K562 (cell line): ENCODE measurements around the gene ADGRA1. TPM values are rescaled to one million over a fixed set of nuclear protein-coding genes. Genes with fewer than 3 reads are reported as not detected.

ENCODE experiments used
- ATAC-seq: fragments of 200-7000 bp; cut with Tn5 transposase; 3 replicates; pipeline ENCODE4 v1.9.1; 2020; ENCODE audit warnings: moderate library complexity
- BruUV-seq: library from RNA; stranded (reverse); fragments of 400-500 nt; replicated peaks from 2 replicates; lab custom pipeline; 2021; lab: Mats Ljungman, UMichigan
- CTCF ChIA-PET: fragments of 300-600 bp; formaldehyde crosslinking; extraction: SDS; loops from one replicate; lab custom pipeline; 2021; ENCODE audit warnings: low intra/inter-chr PET ratio; lab: Yijun Ruan, JAX
- POLR2A ChIA-PET: fragments of 300-600, 350-650 bp; sonication (Branson Sonifier 250); formaldehyde crosslinking; extraction: SDS; loops from one replicate; lab custom pipeline; 2021; ENCODE audit warnings: antibody characterized with exemption, inconsistent platforms; lab: Yijun Ruan, JAX
- DNase-seq, 4 experiments: peaks; one replicate each; pipeline versions ENCODE4 v3.0.0 to v3.0.0-alpha.2; 2011 to 2018; ENCODE audit warnings: low spot score in 3 of 4, mixed read lengths in 3 of 4; ENCODE audit errors: extremely low read depth in 1 of 4
- FAIRE-seq: peaks from 2 replicates; lab custom pipeline; 2011; peaks lifted over from hg19 to GRCh38; lab: Jason Lieb, UNC
- H2AFZ ChIP-seq: 2 replicates; pipeline ENCODE4 v1.6.0; 2011; ENCODE audit warnings: low read depth, low read length, control low read depth, inconsistent platforms
- H3K27ac ChIP-seq: fragments of 200-600 bp; 3 replicates; pipeline ENCODE4 v1.8.0; 2011; ENCODE audit warnings: low read depth, mild to moderate bottlenecking, control low read depth, inconsistent platforms, low read length, moderate library complexity, mixed read lengths; ENCODE audit errors: extremely low read depth
- H3K27me3 ChIP-seq, 2 experiments: fragments of 300-600 bp in 1 of 2; 2 replicates in 1 of 2; 3 replicates in 1 of 2; pipeline versions ENCODE4 v1.6.0 to v1.8.0; 2011; ENCODE audit warnings: inconsistent platforms in 2 of 2, low read length in 2 of 2, mild to moderate bottlenecking in 1 of 2, mixed read lengths in 1 of 2, moderate library complexity in 1 of 2; ENCODE audit not compliant: control insufficient read depth in 2 of 2, insufficient read depth in 2 of 2
- H3K36me3 ChIP-seq: fragments of 300-600 bp; 3 replicates; pipeline ENCODE4 v1.8.0; 2011; ENCODE audit warnings: mild to moderate bottlenecking, low read length, inconsistent platforms; ENCODE audit not compliant: control insufficient read depth, insufficient read depth
- H3K4me1 ChIP-seq, 2 experiments: fragments of 200-600 bp in 1 of 2; replicated peaks in 1 of 2; 2 replicates in 1 of 2; 3 replicates in 1 of 2; pipeline versions ENCODE4 v1.5.1 to v1.8.0; 2011; ENCODE audit warnings: inconsistent platforms in 2 of 2, low read length in 2 of 2, mild to moderate bottlenecking in 1 of 2, mixed read lengths in 1 of 2, moderate library complexity in 1 of 2; ENCODE audit not compliant: control insufficient read depth in 2 of 2, insufficient read depth in 2 of 2
- H3K4me2 ChIP-seq: 2 replicates; pipeline ENCODE4 v1.6.1; 2011; ENCODE audit warnings: low read length, control low read depth, inconsistent platforms, mixed read lengths; ENCODE audit not compliant: insufficient read depth
- H3K4me3 ChIP-seq: fragments of 200-600 bp; sonication (generic), shearing (Covaris generic); 2 replicates; pipeline ENCODE4 v1.5.1; 2016; ENCODE audit warnings: control low read depth, inconsistent platforms
- H3K79me2 ChIP-seq: fragments of 200-600 bp; 3 replicates; pipeline ENCODE4 v1.8.0; 2011; ENCODE audit warnings: low read length, inconsistent platforms; ENCODE audit not compliant: control insufficient read depth, insufficient read depth
- H3K9ac ChIP-seq, 2 experiments: 2 replicates each; pipeline versions ENCODE4 v1.6.0 to v1.6.1; 2011; ENCODE audit warnings: low read depth in 2 of 2, low read length in 2 of 2, control low read depth in 1 of 2, inconsistent platforms in 1 of 2, mild to moderate bottlenecking in 1 of 2, mixed read lengths in 1 of 2; ENCODE audit not compliant: insufficient read depth in 1 of 2
- H3K9me1 ChIP-seq: one replicate; pipeline ENCODE4 v1.6.0; 2011; ENCODE audit warnings: inconsistent platforms, mild to moderate bottlenecking, low read length, moderate library complexity; ENCODE audit not compliant: control insufficient read depth, insufficient read depth
- H3K9me3 ChIP-seq: replicated peaks from 2 replicates; pipeline ENCODE4 v1.5.1; 2011; ENCODE audit warnings: low read depth, low read length, inconsistent platforms; ENCODE audit not compliant: control insufficient read depth, insufficient read depth
- H4K20me1 ChIP-seq: replicated peaks from 2 replicates; pipeline ENCODE4 v1.6.1; 2011; ENCODE audit warnings: low read length, inconsistent platforms, mixed read lengths; ENCODE audit not compliant: control insufficient read depth, insufficient read depth
- ATF2 ChIP-seq: sonication (generic); formaldehyde crosslinking; IDR thresholded peaks from 2 replicates; pipeline ENCODE4 v1.8.1; 2022; ENCODE audit warnings: missing genetic modification reagents
- BRD4 ChIP-seq: fragments of 200-600 bp; sonication (generic); IDR thresholded peaks from 2 replicates; pipeline ENCODE4 v1.6.1; 2017; ENCODE audit warnings: inconsistent platforms
- CEBPZ ChIP-seq: fragments of 150-350 bp; IDR thresholded peaks from 2 replicates; pipeline ENCODE4 v1.6.1; 2014; ENCODE audit warnings: low read depth, mild to moderate bottlenecking, low read length, borderline replicate concordance
- COPS2 ChIP-seq: fragments of 450-650 bp; conservative IDR thresholded peaks from 2 replicates; pipeline ENCODE4 v1.6.1; 2016; ENCODE audit warnings: mild to moderate bottlenecking, moderate library complexity
- FOXK1 ChIP-seq: sonication (generic); formaldehyde crosslinking; IDR thresholded peaks from 2 replicates; pipeline ENCODE4 v1.8.0; 2022; ENCODE audit warnings: missing genetic modification reagents, mild to moderate bottlenecking, borderline replicate concordance
- NCOR1 ChIP-seq: fragments of 450-650 bp; IDR thresholded peaks from 2 replicates; pipeline ENCODE4 v1.6.1; 2016; ENCODE audit warnings: mild to moderate bottlenecking, moderate library complexity
- NR2C2 ChIP-seq, 2 experiments: fragments of 200-800 bp in 1 of 2; sonication (Bioruptor generic) in 1 of 2; sonication (generic) in 1 of 2; formaldehyde crosslinking in 1 of 2; IDR thresholded peaks; 2 replicates each; pipeline versions ENCODE4 v1.6.1 to v1.8.0; 2016 to 2022; ENCODE audit warnings: mild to moderate bottlenecking in 1 of 2, missing compliant biosample characterization in 1 of 2, missing genetic modification characterization in 1 of 2, missing genetic modification reagents in 1 of 2
- RBM22 ChIP-seq: fragments of 200-400 bp; formaldehyde crosslinking; IDR thresholded peaks from 2 replicates; pipeline ENCODE4 v1.6.1; 2018; ENCODE audit warnings: low read length, low read depth; ENCODE audit not compliant: poor library complexity, severe bottlenecking
- SMARCA4 ChIP-seq: fragments of 450-650 bp; IDR thresholded peaks from 2 replicates; pipeline ENCODE4 v1.6.1; 2016
- ZNF274 ChIP-seq: IDR thresholded peaks from 2 replicates; pipeline ENCODE4 v1.6.1; 2011; ENCODE audit warnings: low read depth, mild to moderate bottlenecking, low read length, moderate library complexity, borderline replicate concordance
- ZNF57 ChIP-seq: fragments of 450-650 bp; formaldehyde crosslinking; IDR thresholded peaks from 2 replicates; pipeline ENCODE4 v1.4.0; 2020; ENCODE audit warnings: mild to moderate bottlenecking, moderate library complexity
- WGBS: fragments of 100-300 bp; shearing (Covaris generic); methylation state at CpG from one replicate; pipeline ENCODE4 v1.1.6; 2016; ENCODE audit warnings: low coverage, mixed read lengths; ENCODE audit not compliant: insufficient coverage; ENCODE audit errors: missing lambda C conversion rate; 5-methylcytosine and 5-hydroxymethylcytosine counted together
- in situ Hi-C: fragments of 300-500 bp; cut with MboI; formaldehyde crosslinking; loops from 4 replicates; pipeline ENCODE4 v1.15.0; 2018; ENCODE audit warnings: inconsistent platforms, mixed read lengths
- intact Hi-C: fragments of 100-400 bp; cut with micrococcal nuclease; formaldehyde crosslinking; loops from 2 replicates; pipeline ENCODE4 v1.14.2; 2022
- polyA plus RNA-seq, 8 experiments: library from polyadenylated mRNA; depleted of rRNA in 4 of 8; stranded (reverse) in 5 of 8; unstranded in 3 of 8; fragments of >200 nt; fragmentation: Nextera tagmentation in 2 of 8; fragmentation: Illumina TruSeq in 1 of 8; extraction: Ambion mirVana in 2 of 8; extraction: Trizol in 1 of 8; gene quantifications; 2 replicates each; pipeline versions ENCODE4 v1.2.1 to v1.2.3, GENCODE V29; 2011 to 2014; ENCODE audit warnings: inconsistent platforms in 1 of 8, missing spikeins in 1 of 8
- total RNA-seq, 7 experiments: library from RNA; depleted of rRNA in 6 of 7; stranded (reverse); fragments of >200 nt in 6 of 7; fragmentation: Illumina TruSeq in 2 of 7; extraction: Trizol in 2 of 7; gene quantifications; 2 replicates each; pipeline versions ENCODE4 v1.2.1 to v1.2.3, GENCODE V29; 2011 to 2021; ENCODE audit warnings: low replicate concordance in 1 of 7

Gene ADGRA1
- total and polyA plus RNA-seq, 9 of the 15 experiments (the other 6 are each of a cell fraction or from before 2014, with no cell fraction given) = not detected

- TF ChIP-seq ZNF274 (no peak), SMARCA4 (no peak), RBM22 (no peak), FOXK1 (CRISPR knock-in tag) (no peak)
- H3K36me3 ChIP-seq = no peaks in the 10 kb centered on the region
- H3K79me2 ChIP-seq = no peaks in the 10 kb centered on the region
- no peaks in the 10 kb centered on the region for H4K20me1 ChIP-seq
- no peak overlapping the region for H3K27ac ChIP-seq
- no peak overlapping the region for H3K4me2 ChIP-seq
- FAIRE-seq (no peak), ATAC-seq (no peak), DNase-seq (no peak)
- no peaks in the 10 kb centered on the region for H3K9me3 ChIP-seq
- no peak overlapping the region for H3K9ac ChIP-seq
- no peaks in the 10 kb centered on the region for H3K4me1 ChIP-seq
- BruUV-seq = no TSS peak
- no peaks in the 10 kb centered on the region for H3K9me1 ChIP-seq
- POLR2A ChIA-PET = interaction anchor here (0.5 kb wide), 1 partner anchor 194 kb away, joined by 3 read pairs; no protein-coding TSS in a partner anchor
- no peak overlapping the region for H2AFZ ChIP-seq
- H3K4me3 ChIP-seq = no peak overlapping the region
- in situ Hi-C loops = loop anchor here (25.0 kb wide), 1 partner anchor 452 kb away; no protein-coding TSS in a partner anchor
- peaks cover 0 to 8% of the 10 kb centered on the region in 2 experiments; a peak in 2 of 5 replicates for H3K27me3 ChIP-seq
- intact Hi-C loops = no loop called here
- CTCF ChIA-PET = no interaction called here
- 3% methylated on average over 8 of the region's 12 CpGs for WGBS
These were observed 26.1 kb downstream of the ADGRA1 start for GRCh38 chr10:133113847-133114246.

GRCh38 chr10:133114251-133114650, 26.5 kb downstream of the ADGRA1 start:
- H3K4me3 ChIP-seq = no peak overlapping the region
- FAIRE-seq = no peak
- no peak overlapping the region for H3K27ac ChIP-seq
- ChIA-PET CTCF (no interaction called here), POLR2A (interaction anchor here (0.5 kb wide), 1 partner anchor 194 kb away, joined by 3 read pairs; no protein-coding TSS in a partner anchor)
- TF ChIP-seq BRD4 (no peak), COPS2 (no peak), ZNF57 (CRISPR knock-in tag) (no peak), NCOR1 (no peak), NR2C2 (CRISPR knock-in tag; IDR thresholded peaks at IDR 0.05) (no peak), NR2C2 (tag; IDR thresholded peaks at IDR 0.05) (no peak), CEBPZ (no peak), ATF2 (CRISPR knock-in tag) (no peak)
- H4K20me1 ChIP-seq = no peaks in the 10 kb centered on the region
- no peak overlapping the region for H2AFZ ChIP-seq
- no peaks in the 10 kb centered on the region for H3K4me1 ChIP-seq
- no peaks in the 10 kb centered on the region for H3K36me3 ChIP-seq
- H3K27me3 ChIP-seq = peaks cover 0 to 8% of the 10 kb centered on the region in 2 experiments; a peak in 2 of 5 replicates
- BruUV-seq = no TSS peak
- H3K4me2 ChIP-seq = no peak overlapping the region
- no peaks in the 10 kb centered on the region for H3K79me2 ChIP-seq
- in situ Hi-C loops = loop anchor here (25.0 kb wide), 1 partner anchor 452 kb away; no protein-coding TSS in a partner anchor
- H3K9ac ChIP-seq = no peak overlapping the region
- intact Hi-C loops = no loop called here
- no peaks in the 10 kb centered on the region for H3K9me1 ChIP-seq
- no peak for DNase-seq
- ATAC-seq = no peak
- WGBS = 2% methylated on average over 15 of the region's 18 CpGs
- no peaks in the 10 kb centered on the region for H3K9me3 ChIP-seq
